ENCODE measurements around the gene CD109. TPM values are rescaled to one million over a fixed set of nuclear protein-coding genes. Genes with fewer than 3 reads are reported as not detected.

Gene CD109
- total and polyA plus RNA-seq, 7 donors: under 0.01 to 32.1 (median 22.9) TPM

DNA sequence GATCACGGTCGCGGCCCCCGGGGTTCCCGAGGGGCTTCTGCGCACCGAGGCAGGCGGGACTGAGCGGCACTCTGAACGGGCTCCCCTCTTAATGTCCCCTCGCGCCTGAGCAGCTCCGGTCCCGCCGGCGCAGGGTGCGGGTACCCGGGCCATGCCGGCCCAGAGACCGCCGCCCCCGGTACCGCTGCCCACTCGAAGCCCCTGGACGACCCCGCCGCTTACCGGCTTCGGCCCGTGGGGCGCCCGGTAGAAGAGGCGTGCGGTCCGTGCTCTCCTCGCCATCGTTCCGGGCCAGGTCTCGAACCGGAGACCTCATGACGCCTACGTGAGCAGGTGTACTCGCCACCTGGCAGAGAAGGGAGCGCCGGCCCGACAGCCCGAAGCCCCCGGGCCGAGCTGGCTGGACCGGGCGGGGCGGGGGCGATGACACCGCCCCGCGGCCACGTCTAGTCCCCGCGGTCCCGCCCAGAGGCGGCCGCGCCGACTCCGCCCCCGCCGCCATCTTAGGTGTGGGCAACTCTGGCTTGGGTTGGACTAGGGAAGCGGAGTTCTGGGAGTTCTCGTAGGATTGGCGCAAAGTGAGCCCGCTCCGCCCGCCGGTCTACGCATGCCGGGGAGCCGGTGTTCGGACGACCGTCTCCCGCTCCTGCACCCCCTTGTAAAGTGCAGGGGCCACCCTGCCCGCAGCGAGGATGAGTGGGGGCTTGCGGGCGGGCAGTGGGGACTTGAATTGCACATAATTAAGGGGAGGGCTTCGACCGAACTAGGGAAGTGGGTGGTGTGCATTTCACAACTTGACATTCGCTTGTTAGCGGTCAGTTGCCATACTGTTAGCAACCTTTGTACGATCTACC is 42.2 kb upstream of the CD109 start, which contains the start of gene SLC17A5:
SLC17A5 (minus strand) TSS at position 422 of the 854 bp plus-strand sequence; CDS start at position 316, 106 bp downstream.
- peak; percentile 97 for DNase-seq
- WGBS, 2 donors: 0 to 1% methylated on average over 90 of the region's 90 CpGs
- Histone ChIP-seq H3K27me3 (no peaks in the 10 kb centered on the region), H3K4me3 (peak within 1 kb of the TSS; percentile 84 to 98 (median 92)), H3K4me1 (peaks cover 0 to 21% (median 15%) of the 10 kb centered on the region in 4 donors), H3K36me3 (no peaks in the 10 kb centered on the region), H3K27ac (peak within 1 kb of the TSS; percentile 94 to 99 (median 96)), H3K9me3 (no peaks in the 10 kb centered on the region)
- TF ChIP-seq POLR2A (IDR thresholded peaks at IDR 0.05) (peak; percentile 34 to 52), CTCF (IDR thresholded peaks at IDR 0.05) (peak in 1 of 4 experiments; percentile 9), EP300 (IDR thresholded peaks at IDR 0.05) (no peak), POLR2AphosphoS5 (IDR thresholded peaks at IDR 0.05) (peak; percentile 73 to 88 (median 88))
- intact Hi-C loops (cut with DNase I): loop anchor here (2.0 to 10.0 kb wide), 4 partner anchors 71 to 1841 kb away; partner anchors contain the start of genes COL12A1, EEF1A1 and FILIP1

GRCh38 chr6:73655341-73655917 is 40.6 kb upstream of the CD109 start:
- peak overlapping the region in 3 of 4 donors; percentile 84 to 98 (median 90) for H3K4me3 ChIP-seq
- peak overlapping the region in 3 of 4 donors; percentile 95 to 99 (median 96) for H3K27ac ChIP-seq
- no peak for DNase-seq
- H3K9me3 ChIP-seq: no peaks in the 10 kb centered on the region
- 71 to 85% methylated on average over 2 of the region's 2 CpGs for WGBS, 2 donors
- intact Hi-C loops (cut with DNase I): loop anchor here (2.0 to 10.0 kb wide), 3 partner anchors 135 to 1839 kb away; partner anchors contain the start of genes COL12A1, EEF1A1 and FILIP1
- H3K4me1 ChIP-seq: peaks cover 0 to 21% (median 15%) of the 10 kb centered on the region in 4 donors
- H3K27me3 ChIP-seq: no peaks in the 10 kb centered on the region
- TF ChIP-seq POLR2A (IDR thresholded peaks at IDR 0.05): no peak
- TF ChIP-seq POLR2AphosphoS5 (IDR thresholded peaks at IDR 0.05): no peak
- no peak for TF ChIP-seq CTCF (IDR thresholded peaks at IDR 0.05)
- no peak for TF ChIP-seq EP300 (IDR thresholded peaks at IDR 0.05)
- H3K36me3 ChIP-seq: no peaks in the 10 kb centered on the region

- intact Hi-C loops (cut with DNase I): loop anchor here (10.0 kb wide), 2 partner anchors 1548 to 1838 kb away; partner anchors contain the start of genes COL12A1 and FILIP1
- no peak for DNase-seq
Measured at GRCh38 chr6:73656531-73657145, 39.4 kb upstream of the CD109 start.

More at GRCh38 chr6:73656531-73657145, 39.4 kb upstream of the CD109 start:
- Histone ChIP-seq H3K4me3 (no peak overlapping the region), H3K27ac (no peak overlapping the region), H3K36me3 (no peaks in the 10 kb centered on the region), H3K27me3 (no peaks in the 10 kb centered on the region), H3K9me3 (no peaks in the 10 kb centered on the region), H3K4me1 (peaks cover 0 to 21% (median 15%) of the 10 kb centered on the region in 4 donors)
- WGBS, 2 donors: 93 to 95% methylated on average over 2 of the region's 2 CpGs
- TF ChIP-seq POLR2AphosphoS5 (IDR thresholded peaks at IDR 0.05) (no peak), EP300 (IDR thresholded peaks at IDR 0.05) (no peak), POLR2A (IDR thresholded peaks at IDR 0.05) (no peak), CTCF (IDR thresholded peaks at IDR 0.05) (no peak)
